ENCODE results near the gene TRMU.

Gene TRMU

GRCh38 chr22:46373921-46374662, 38.6 kb downstream of the TRMU start:
- peaks cover 34% of the 10 kb centered on the region for H3K4me1 Mint-ChIP-seq
- H3K36me3 Mint-ChIP-seq (ENCODE audit: low read depth): peaks cover 6% of the 10 kb centered on the region
- H3K9me3 Mint-ChIP-seq: peaks cover 5% of the 10 kb centered on the region
- DNase-seq: peak; percentile 27
- H3K27ac Mint-ChIP-seq: no peak overlapping the region
- peaks cover 12% of the 10 kb centered on the region for H3K27me3 Mint-ChIP-seq
- H3K4me3 Mint-ChIP-seq: no peak overlapping the region
- peak; percentile 31 for ATAC-seq

DNA sequence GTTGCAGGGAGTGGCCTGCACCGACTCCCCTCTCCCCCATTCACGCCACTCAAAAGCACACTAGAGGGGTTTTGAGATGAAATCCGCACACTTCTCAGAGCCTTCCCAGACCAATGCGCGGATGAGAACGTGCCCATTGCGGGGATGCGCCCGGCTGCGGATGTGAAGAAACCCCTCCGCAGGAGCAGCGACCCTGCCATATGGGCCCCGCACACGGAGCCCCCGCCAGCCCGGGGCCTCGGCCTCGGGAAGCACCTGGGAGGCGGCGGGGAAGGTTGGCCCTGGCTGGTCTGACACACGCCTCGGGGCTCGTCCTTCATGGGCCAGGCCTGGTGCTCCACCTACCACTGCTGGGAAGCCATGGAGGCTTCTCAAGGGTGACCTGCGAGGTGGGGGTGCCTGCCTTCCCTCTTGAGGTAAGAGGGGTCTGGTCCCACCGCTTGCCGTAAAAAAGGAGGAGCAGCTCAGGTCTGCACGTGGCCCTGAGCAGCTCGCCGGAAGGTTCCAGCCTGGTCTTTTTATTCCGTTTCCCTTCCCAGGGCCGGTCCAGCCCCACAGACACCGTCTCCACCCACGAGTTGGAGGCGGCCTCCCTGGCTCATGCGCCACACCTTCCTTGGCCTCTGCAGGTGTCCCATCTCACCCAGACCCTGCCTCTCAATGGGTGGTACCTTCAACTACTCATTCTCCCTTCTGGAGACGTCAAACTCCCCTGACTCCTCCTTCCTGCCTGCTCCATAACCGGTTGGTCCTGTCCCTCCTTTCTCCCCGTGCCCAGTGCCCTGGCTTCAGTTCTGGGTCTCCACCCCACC, 39.4 kb downstream of the TRMU start:
- Mint-ChIP-seq H3K27me3 (peaks cover 12% of the 10 kb centered on the region), H3K9me3 (peaks cover 5% of the 10 kb centered on the region), H3K4me3 (no peak overlapping the region), H3K27ac (no peak overlapping the region), H3K4me1 (peaks cover 33% of the 10 kb centered on the region), H3K36me3 (ENCODE audit: low read depth) (peaks cover 6% of the 10 kb centered on the region)
- ATAC-seq (no peak), DNase-seq (no peak)

- Mint-ChIP-seq H3K9me3 (peaks cover 5% of the 10 kb centered on the region), H3K27ac (no peak overlapping the region), H3K4me1 (peaks cover 22% of the 10 kb centered on the region), H3K36me3 (ENCODE audit: low read depth) (peaks cover 6% of the 10 kb centered on the region), H3K4me3 (no peak overlapping the region), H3K27me3 (peaks cover 12% of the 10 kb centered on the region)
- no peak for ATAC-seq
- no peak for DNase-seq
These were observed 40.6 kb downstream of the TRMU start for GRCh38 chr22:46376111-46376510.

GRCh38 chr22:46376908-46377524, 41.5 kb downstream of the TRMU start:
- Mint-ChIP-seq H3K27ac (no peak overlapping the region), H3K36me3 (ENCODE audit: low read depth) (peaks cover 6% of the 10 kb centered on the region), H3K4me1 (peaks cover 16% of the 10 kb centered on the region), H3K4me3 (no peak overlapping the region), H3K9me3 (peaks cover 5% of the 10 kb centered on the region), H3K27me3 (peaks cover 12% of the 10 kb centered on the region)
- no peak for DNase-seq
- no peak for ATAC-seq

DNA sequence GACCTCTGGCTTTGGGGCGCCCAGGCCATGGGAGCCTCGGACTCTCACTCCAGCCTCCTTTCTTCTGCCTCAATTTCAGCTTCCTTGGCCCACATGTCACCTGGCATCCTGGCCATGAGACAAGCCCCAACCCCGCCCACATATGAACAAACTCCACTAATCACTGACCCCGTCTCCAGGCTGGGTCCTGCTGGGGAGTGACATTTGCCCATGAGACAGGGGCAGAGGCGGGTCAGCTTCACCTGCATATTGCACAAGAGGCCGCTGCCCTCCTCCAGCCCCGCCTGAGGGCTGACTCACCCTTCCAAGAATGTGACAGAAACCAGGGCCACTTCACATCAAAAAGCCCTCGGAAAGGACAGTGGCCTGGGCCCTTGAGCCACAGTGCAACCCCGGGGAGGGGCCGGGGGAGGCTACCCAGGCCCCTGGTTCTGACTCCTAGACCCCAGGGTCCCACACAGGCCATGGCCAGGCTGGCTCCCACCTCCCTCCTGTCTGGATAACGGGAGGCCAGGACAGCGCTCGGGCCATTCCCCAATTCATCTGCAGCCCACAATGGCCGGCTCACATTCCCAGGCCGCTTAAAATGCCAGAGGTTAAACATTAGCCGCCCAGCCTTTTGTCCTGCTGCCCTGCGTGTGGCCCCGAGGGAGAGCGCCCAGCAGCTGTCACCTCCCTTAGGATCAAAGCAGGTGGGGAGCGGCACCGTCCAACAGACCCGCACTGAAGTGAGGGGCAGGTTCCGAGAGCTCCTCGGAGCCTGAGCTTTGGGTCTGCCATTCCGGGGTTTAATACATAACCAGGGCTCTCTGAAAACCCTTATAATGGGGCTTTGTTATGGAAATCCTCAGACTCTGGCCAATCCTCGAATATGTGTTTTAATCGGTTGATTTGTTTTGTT, 42.3 kb downstream of the TRMU start:
- Mint-ChIP-seq H3K4me1 (peaks cover 13% of the 10 kb centered on the region), H3K36me3 (ENCODE audit: low read depth) (peaks cover 6% of the 10 kb centered on the region), H3K27ac (no peak overlapping the region), H3K27me3 (peaks cover 12% of the 10 kb centered on the region), H3K9me3 (peaks cover 5% of the 10 kb centered on the region), H3K4me3 (no peak overlapping the region)
- DNase-seq: no peak
- no peak for ATAC-seq

DNA sequence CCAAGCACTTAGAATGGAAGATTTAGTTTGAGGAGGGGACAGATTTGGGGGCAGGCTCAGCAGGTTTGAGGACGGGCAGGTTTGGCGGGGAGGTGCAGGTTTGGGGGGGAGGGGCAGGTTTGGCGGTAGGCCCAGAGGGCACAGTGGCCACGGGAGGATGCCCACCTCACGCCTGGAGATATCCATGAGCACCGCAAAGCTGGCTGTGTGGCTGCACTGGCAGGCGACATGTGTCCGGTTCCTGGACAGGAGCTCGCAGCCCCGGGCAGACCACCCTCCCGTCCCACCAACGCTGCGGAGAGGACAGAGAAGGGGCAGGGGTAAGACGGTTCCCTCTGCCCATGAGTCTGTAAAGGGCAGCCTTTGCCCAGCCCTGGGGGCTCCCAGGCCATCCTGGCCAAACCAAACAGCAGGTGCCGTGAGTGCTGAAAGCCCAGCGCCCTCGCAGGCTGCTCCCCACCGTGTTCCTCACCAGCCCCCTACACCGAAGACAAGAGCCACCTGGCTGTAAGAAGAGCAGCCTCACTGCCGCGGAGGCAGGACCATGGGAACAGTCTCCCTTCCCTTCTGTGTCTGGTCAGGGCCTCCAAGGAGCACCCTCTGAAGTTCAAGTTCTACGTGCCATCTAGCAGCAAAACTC, 43.0 kb downstream of the TRMU start:
- Mint-ChIP-seq H3K9me3 (peaks cover 5% of the 10 kb centered on the region), H3K4me1 (peaks cover 10% of the 10 kb centered on the region), H3K4me3 (no peak overlapping the region), H3K27me3 (peaks cover 8% of the 10 kb centered on the region), H3K27ac (no peak overlapping the region), H3K36me3 (ENCODE audit: low read depth) (peaks cover 6% of the 10 kb centered on the region)
- no peak for DNase-seq
- no peak for ATAC-seq

DNA sequence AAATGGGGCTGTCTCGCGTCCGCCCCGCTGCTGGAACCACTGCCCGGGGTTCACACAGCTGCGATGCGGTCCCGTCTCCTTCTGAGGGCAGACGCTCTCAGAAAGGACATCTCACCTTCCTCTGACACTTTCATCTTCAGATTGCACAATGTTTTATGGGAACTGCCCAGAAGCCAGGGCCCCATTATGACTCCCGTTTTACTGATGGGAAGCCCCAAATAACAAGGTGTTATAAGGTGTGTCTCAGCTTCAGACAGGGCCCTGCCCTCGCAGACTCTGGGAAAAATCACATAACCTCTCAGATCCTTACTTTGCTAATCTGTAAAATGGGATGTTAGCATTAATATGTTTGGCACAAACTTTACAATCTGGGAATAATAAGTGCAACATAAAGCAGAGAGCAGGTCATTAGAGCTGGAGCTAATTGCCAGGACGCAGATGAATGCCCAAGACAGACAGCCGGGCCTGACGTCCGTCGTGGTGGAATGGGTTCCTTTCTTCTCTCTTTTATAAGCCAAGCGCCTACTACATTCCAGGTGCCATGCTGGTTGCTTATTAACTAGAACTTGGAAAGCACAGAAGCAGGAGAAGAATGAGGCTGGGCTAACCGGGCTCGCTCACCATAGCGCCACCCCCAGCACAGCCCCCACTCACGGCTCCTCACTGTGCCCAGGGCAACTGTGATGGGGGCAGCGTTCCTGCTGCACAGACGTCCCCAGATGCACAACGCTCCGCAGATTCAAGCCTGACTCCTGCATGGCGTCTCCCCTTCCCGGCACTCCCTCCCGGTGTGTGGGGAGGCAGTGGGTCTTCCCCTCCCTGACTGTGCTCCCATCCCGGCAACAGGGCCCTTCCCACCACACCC, 43.8 kb downstream of the TRMU start:
- H3K4me3 Mint-ChIP-seq: no peak overlapping the region
- DNase-seq (no peak), ATAC-seq (no peak)
- no peak overlapping the region for H3K27ac Mint-ChIP-seq
- peaks cover 6% of the 10 kb centered on the region for H3K36me3 Mint-ChIP-seq (ENCODE audit: low read depth)
- H3K27me3 Mint-ChIP-seq: peaks cover 6% of the 10 kb centered on the region
- H3K9me3 Mint-ChIP-seq: peaks cover 5% of the 10 kb centered on the region
- peaks cover 2% of the 10 kb centered on the region for H3K4me1 Mint-ChIP-seq

DNA sequence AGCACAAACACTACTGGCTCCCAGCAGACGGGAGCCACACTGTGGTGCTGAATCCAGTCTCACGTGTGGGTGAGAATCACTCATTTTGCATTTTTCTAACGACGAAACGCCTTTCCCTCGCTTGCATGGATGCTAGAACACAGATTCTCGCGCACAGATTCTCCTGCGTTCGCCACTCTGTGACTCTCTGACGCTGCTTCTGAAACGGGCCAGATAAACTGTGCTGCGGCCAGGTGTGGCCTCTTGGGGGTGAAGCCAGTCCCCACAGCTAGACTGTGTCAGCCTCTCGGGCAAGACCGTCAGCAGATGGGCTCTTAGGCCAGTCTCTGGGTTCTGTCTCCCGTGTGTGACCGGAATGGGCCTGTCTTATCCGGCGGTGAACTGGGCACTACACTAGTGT, 44.6 kb downstream of the TRMU start:
- peaks cover 6% of the 10 kb centered on the region for H3K36me3 Mint-ChIP-seq (ENCODE audit: low read depth)
- no peak for ATAC-seq

DNA sequence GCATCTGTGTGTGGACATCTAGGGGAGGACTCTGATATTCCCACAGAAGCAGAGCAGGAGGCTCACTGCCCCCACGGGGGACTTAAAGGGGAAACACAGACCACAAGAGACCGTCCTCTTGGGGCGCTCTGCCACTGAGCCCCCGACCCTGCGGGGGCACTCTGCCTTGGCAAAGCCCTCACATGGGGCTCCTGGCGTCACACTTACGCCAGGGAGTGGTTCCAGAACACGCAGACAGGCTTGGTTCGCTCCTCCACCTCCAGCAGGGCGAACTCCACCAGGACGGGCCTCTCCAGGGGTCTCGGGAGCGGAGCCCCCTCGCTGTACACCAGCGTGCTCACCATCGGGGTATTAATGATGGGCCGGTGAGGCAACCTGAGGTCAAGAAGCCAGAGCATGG, 45.1 kb downstream of the TRMU start:
- H3K27me3 Mint-ChIP-seq: peaks cover 5% of the 10 kb centered on the region
- ATAC-seq (no peak), DNase-seq (no peak)
- no peak overlapping the region for H3K27ac Mint-ChIP-seq
- no peaks in the 10 kb centered on the region for H3K4me1 Mint-ChIP-seq
- no peak overlapping the region for H3K4me3 Mint-ChIP-seq
- peaks cover 5% of the 10 kb centered on the region for H3K9me3 Mint-ChIP-seq
- H3K36me3 Mint-ChIP-seq (ENCODE audit: low read depth): peaks cover 6% of the 10 kb centered on the region

More for the DNA sequence above, 44.6 kb downstream of the TRMU start:
- Mint-ChIP-seq H3K4me3 (no peak overlapping the region), H3K9me3 (peaks cover 5% of the 10 kb centered on the region), H3K27me3 (peaks cover 6% of the 10 kb centered on the region), H3K27ac (no peak overlapping the region), H3K4me1 (no peaks in the 10 kb centered on the region)
- no peak for DNase-seq

DNA sequence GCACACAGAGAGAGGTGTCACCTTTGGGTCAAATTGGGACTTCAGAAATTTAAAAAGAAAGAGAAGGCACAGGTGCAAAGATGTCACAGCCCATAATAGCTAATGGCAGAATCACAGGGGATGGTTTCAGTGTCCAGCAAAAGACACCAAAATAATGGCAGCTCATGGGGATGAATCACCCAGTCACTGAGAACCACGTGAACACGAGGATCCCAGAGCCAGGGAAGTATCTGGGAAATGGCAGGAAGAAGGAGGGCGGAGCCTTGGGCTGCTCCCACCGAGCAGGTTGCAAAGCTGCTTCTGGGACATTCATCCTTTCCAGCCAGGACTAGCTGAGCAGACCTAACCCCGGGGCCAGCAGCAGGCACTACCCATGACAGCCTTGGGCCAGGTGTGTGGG, 45.6 kb downstream of the TRMU start:
- DNase-seq (no peak), ATAC-seq (no peak)
- no peak overlapping the region for H3K27ac Mint-ChIP-seq
- H3K36me3 Mint-ChIP-seq (ENCODE audit: low read depth): peaks cover 2% of the 10 kb centered on the region
- H3K27me3 Mint-ChIP-seq: peaks cover 2% of the 10 kb centered on the region
- no peaks in the 10 kb centered on the region for H3K9me3 Mint-ChIP-seq
- no peak overlapping the region for H3K4me3 Mint-ChIP-seq
- no peaks in the 10 kb centered on the region for H3K4me1 Mint-ChIP-seq

GRCh38 chr22:46381731-46382130, 46.2 kb downstream of the TRMU start:
- no peak for ATAC-seq
- H3K9me3 Mint-ChIP-seq: no peaks in the 10 kb centered on the region
- H3K27ac Mint-ChIP-seq: no peak overlapping the region
- H3K4me3 Mint-ChIP-seq: no peak overlapping the region
- no peaks in the 10 kb centered on the region for H3K27me3 Mint-ChIP-seq
- DNase-seq: no peak
- no peaks in the 10 kb centered on the region for H3K4me1 Mint-ChIP-seq
- H3K36me3 Mint-ChIP-seq (ENCODE audit: low read depth): no peaks in the 10 kb centered on the region

DNA sequence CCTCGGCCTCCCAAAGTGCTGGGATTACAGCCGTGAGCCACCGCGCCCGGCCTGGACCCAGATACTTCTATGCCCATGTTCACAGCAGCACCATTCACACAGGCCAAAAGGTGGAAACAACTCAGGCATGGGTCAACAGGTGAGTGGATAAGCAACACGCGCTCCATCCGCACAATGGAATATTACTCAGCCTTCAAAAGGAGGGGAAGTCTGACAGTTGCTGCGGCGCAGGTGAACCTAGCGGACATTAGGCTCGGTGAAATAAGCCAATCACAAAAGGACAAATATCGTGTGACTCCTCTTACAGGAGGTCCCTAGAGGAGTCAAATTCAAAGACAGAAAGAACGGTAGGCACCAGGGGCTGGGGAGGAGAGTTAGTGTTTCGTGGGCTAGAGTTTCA, 47.0 kb downstream of the TRMU start:
- H3K4me1 Mint-ChIP-seq: no peaks in the 10 kb centered on the region
- no peaks in the 10 kb centered on the region for H3K36me3 Mint-ChIP-seq (ENCODE audit: low read depth)
- no peak for DNase-seq
- no peak overlapping the region for H3K27ac Mint-ChIP-seq
- H3K9me3 Mint-ChIP-seq: no peaks in the 10 kb centered on the region
- no peak overlapping the region for H3K4me3 Mint-ChIP-seq
- ATAC-seq: no peak
- no peaks in the 10 kb centered on the region for H3K27me3 Mint-ChIP-seq

GRCh38 chr22:46386312-46386711, 50.8 kb downstream of the TRMU start:
- DNase-seq (no peak), ATAC-seq (no peak)
- Mint-ChIP-seq H3K9me3 (no peaks in the 10 kb centered on the region), H3K27ac (no peak overlapping the region), H3K27me3 (no peaks in the 10 kb centered on the region), H3K36me3 (ENCODE audit: low read depth) (no peaks in the 10 kb centered on the region), H3K4me1 (no peaks in the 10 kb centered on the region), H3K4me3 (no peak overlapping the region)
